SU-DHL-6 (cell line): ENCODE measurements around the gene INHBA.

Source experiments
- EZH2phosphoT487 ChIP-seq: fragments of 200-600 bp; sonication (generic), shearing (Covaris generic); conservative IDR thresholded peaks from 2 replicates; pipeline ENCODE4 v1.6.1; 2018; ENCODE audit warnings: mild to moderate bottlenecking, antibody characterized with exemption, low read length, moderate library complexity, mixed read lengths
- TF ChIP-seq, protein P1 (sequence below): fragments of 200-600 bp; sonication (generic); IDR thresholded peaks from one replicate; pipeline ENCODE4 v1.5.1; 2017; ENCODE audit warnings: antibody characterized with exemption, mild to moderate bottlenecking, low read length, moderate library complexity; ENCODE audit not compliant: insufficient read depth, poor library complexity, severe bottlenecking

DNA sequence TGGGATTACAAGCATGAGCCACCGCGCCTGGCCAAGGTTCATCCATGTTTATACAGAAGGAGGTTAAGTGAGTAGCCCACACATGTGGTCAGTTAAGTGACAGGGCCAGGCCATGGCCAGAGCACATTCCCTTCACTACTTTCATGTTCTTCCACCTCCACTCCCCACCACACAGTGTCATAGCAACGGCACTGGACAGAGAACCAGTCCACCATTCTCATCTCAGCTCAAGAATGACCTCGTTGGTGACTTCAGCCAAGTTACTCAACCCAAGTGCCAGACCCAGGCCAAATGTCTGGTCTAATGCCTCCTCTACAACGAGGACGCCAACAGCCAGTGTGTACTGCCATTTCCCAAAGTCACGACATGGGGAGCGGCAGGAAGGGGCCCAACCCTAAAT lies 62.4 kb downstream of the INHBA start:
- TF ChIP-seq, protein P1, sequence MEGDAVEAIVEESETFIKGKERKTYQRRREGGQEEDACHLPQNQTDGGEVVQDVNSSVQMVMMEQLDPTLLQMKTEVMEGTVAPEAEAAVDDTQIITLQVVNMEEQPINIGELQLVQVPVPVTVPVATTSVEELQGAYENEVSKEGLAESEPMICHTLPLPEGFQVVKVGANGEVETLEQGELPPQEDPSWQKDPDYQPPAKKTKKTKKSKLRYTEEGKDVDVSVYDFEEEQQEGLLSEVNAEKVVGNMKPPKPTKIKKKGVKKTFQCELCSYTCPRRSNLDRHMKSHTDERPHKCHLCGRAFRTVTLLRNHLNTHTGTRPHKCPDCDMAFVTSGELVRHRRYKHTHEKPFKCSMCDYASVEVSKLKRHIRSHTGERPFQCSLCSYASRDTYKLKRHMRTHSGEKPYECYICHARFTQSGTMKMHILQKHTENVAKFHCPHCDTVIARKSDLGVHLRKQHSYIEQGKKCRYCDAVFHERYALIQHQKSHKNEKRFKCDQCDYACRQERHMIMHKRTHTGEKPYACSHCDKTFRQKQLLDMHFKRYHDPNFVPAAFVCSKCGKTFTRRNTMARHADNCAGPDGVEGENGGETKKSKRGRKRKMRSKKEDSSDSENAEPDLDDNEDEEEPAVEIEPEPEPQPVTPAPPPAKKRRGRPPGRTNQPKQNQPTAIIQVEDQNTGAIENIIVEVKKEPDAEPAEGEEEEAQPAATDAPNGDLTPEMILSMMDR: no peak
- TF ChIP-seq EZH2phosphoT487: no peak
